NOMO-1 treated with DMSO at 0.1 percent for 48 hours (cell line): ENCODE measurements around the gene HK2.

Source experiments
- DNase-seq: peaks from one replicate; lab custom pipeline; 2025; ENCODE audit not compliant: unreplicated experiment; lab: John Stamatoyannopoulos, UW

Gene HK2

GRCh38 chr2:74930811-74931486, 97.0 kb downstream of the HK2 start:
- no peak for DNase-seq

GRCh38 chr2:74931940-74932339, 98.0 kb downstream of the HK2 start:
- DNase-seq: no peak

GRCh38 chr2:74935975-74936391, 102.1 kb downstream of the HK2 start:
- no peak for DNase-seq

GRCh38 chr2:74937221-74937880, 103.4 kb downstream of the HK2 start:
- DNase-seq: no peak

- DNase-seq: no peak
Measured at GRCh38 chr2:74938264-74938663, 104.3 kb downstream of the HK2 start.

- DNase-seq: no peak
Measured at GRCh38 chr2:74939919-74940812, 106.2 kb downstream of the HK2 start.

- DNase-seq: no peak
Measured at GRCh38 chr2:74941284-74941683, 107.4 kb downstream of the HK2 start.

- no peak for DNase-seq
Measured at GRCh38 chr2:74942263-74942662, 108.3 kb downstream of the HK2 start.
